Activated CD4-positive, CD25-positive, alpha-beta regulatory T cell (primary cell): ENCODE results near the gene HSD17B7.
"Not testable (repeated sequence)": the region's sequence is repeated elsewhere in the genome, so short reads cannot be mapped to it uniquely, and the experiment has no call there.

ENCODE experiments used
- DNase-seq, 4 experiments: peaks; one replicate each; lab custom pipeline; 2025; lab: John Stamatoyannopoulos, UW

The HSD17B7 gene

GRCh38 chr1:162807503-162807902 is 17.0 kb downstream of the HSD17B7 start:
- not testable (repeated sequence) for DNase-seq

GRCh38 chr1:162812357-162812756 is 21.9 kb downstream of the HSD17B7 start:
- DNase-seq = not testable (repeated sequence)

GRCh38 chr1:162818136-162818535 is 27.6 kb downstream of the HSD17B7 start:
- not testable (repeated sequence) for DNase-seq

GRCh38 chr1:162818666-162819065 is 28.2 kb downstream of the HSD17B7 start:
- DNase-seq = not testable (repeated sequence)

DNA sequence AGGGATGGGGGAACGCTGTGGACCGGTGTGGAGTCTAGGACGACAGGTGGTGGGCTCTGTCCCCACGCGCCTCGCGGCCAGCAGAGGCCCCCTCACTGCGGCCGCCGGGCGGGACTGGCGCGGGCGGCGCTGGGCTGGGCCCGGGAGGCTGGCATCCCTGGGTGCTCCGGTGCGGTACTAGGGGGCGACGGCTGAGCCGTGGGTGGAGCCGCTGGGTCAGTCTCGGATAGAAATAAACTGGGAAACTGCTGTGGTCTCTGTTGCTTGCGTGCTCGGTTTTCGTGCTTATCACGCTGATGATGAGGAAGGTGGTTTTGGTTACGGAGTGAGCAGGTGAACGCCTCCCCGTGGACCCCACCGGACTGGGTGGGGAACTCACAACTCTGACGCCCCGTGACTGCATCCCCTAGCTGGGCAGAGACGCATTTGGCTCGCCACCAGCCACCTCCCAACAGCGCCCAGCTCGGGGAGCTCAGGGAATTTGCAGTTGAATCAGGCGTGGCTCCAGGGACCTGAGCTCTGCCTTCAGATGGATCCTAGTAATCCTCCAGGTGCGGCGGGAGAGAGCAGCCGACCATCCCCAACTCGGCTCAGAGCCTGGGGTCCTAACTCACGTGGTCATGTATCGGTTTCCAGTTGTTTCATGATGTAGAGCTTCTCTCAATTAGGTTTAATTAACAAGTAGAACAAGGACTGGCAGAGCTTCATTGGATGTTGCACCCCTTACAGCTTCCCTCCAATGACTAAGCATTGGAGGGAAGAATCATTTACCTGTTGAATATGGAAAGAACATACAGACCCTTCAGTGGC is 32.1 kb downstream of the HSD17B7 start:
- DNase-seq = no peak

GRCh38 chr1:162823231-162823630 is 32.7 kb downstream of the HSD17B7 start:
- DNase-seq = no peak

- DNase-seq = no peak
These were observed 33.4 kb downstream of the HSD17B7 start for GRCh38 chr1:162823771-162824525.

DNA sequence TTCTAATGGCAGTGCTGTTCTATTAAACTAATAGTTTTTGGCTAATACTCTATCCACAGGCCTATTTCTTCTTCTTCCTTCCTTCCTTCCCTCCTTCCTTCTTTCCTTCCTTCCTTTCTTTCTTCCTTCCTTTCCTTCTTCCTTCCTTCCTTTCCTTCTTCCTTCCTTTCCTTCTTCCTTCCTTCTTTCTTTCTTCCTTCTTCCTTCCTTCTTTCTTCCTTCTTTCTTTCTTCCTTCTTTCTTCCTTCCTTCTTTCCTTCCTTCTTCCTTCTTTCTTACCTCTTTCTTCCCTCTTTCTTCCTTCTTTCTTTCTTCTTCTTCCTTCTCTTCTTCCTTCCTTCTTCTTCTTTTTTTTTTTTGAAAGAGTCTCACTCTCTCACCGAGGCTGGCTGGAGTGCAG is 38.8 kb downstream of the HSD17B7 start:
- DNase-seq = no peak

DNA sequence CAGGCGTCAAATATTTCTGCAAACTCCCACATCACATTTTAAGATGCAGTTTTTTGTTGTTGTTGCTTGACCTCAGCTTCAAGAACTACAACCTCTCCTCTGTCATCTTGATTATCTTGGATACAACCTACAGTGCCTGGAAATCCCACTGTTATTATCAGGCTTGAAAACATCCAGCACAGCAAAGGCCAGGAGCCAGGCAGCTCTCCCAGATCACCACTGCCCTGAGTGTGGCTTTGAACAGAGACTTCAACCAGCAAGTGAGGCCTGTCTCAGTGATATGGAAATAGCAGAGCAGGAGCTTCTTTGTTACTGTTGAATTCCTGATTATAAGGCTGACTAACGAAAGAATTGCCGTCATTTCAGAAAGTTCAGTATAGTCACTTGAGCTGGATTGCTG is 42.0 kb downstream of the HSD17B7 start:
- no peak for DNase-seq

DNA sequence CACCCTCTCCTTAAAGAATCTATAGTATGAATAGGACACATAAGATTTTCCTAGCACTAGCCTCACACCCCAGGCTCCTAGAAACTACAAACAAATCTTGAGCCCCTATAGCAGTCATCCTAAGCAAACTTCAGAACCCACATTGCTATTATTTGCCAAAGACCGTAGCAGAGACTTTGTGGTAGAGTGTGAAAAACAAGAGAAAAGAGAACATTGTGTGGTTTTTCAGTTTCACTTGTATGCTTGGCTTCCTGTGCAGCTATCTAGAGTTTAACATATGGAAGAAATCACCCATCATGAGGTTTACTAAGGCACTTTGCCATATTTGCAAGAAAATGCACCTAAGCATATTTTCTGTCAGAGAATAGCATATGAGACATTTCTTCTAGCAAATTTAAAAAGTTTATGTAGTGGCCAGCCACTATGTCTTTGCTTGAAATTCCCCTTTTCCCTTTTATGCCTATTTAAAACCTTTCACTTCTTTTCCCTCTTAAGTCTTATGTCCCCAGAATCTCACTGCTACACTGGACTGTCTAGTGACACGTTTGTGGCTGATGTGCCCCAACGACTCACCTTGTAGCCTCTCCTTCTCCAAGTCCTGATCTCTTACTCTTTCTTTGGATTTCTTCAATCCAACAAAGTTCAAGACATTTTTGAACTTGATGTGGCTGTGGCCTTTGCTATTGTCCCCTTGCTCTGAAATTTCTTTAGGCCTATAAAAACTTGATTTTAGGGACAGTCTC is 44.8 kb downstream of the HSD17B7 start:
- no peak for DNase-seq

GRCh38 chr1:162838863-162839262 is 48.4 kb downstream of the HSD17B7 start:
- DNase-seq = no peak

DNA sequence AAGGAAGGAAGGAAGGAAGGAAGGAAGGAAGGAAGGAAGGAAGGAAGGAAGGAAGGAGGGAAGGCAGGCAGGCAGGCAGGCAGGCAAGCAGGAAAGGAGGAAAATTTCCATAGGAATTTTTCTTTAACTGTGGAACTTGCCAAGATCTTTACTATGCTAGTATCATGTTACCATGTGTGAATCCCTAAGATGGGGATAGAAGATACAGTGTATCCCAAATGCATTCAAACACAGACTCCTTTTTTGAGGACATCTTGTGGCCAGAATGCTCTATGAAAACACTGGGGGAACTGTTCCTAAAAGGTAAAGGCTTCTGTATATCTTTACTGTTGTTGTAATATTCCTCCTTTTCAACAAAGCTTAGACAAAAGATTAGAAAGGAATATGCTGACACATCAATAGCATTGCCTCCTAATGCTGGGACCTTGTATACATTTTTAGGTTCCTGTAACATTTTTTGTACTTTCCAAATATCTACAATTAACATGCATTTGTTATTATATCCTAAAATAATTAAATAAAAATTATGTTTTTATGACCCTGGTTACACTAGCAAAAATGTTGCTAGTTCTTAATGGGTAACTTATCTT is 49.8 kb downstream of the HSD17B7 start:
- DNase-seq = no peak

DNA sequence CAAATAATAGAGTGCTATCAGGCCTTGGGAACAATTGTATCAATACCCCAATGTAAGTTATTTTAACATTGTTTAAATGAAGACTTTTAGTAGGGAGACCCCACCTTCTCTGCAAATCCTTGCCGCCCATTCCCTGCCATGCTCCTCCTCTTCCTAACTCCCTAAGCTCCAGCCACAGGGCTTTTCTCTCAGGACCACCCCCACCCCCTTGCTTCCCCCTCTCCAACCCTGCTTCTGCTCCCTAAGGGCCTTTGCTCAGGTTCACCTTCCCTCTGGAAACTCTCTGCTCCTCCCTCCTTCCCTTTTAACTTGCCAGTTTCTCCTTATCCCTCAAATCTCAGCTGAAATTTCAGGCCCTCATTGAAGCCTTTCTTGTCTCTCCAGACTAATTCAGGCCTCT is 53.7 kb downstream of the HSD17B7 start:
- DNase-seq = no peak

DNA sequence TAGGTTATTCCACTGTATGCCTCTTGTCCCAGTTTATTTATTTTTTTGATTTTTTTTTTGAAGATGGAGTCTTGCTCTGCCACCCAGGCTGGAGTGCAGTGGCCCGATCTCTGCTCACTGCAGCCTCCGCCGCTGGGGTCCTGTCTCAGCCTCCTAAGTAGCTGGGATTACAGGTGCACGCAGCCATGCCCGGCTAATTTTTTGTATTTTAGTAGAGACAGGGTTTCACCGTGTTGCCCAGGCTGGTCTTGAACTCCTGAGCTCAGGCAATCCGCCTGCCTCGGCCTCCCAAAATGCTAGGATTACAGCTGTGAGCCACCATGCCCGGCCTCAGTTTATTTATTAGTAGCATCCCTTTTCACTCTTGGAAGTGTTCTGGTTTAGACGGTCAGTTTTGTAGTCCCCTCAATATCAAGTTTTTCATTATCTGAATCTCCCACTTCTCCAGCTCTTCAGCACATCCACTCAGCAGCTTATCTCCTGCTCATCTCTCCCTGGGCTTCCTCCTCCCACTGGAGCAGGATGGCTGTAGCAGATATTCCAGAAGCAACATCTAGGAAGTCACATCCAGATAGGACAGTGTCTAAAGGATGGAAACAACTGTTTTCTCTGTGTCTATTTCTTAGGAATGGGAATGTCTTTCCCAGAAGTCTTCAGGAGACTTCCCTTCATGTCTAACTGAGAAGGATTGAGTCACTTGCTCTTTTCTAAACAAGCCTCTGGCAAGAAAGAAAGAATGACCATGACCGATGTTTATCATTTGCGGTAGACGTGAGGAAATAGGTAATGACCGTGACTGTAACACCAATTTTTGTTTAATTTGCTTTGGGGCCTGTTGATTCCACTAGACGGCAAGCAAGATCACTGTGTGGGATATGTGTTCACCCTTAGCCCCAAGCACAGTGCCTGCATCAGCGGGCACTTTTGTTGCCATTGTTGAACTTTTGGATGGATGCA is 56.0 kb downstream of the HSD17B7 start:
- DNase-seq = no peak

- peak; percentile 62 to 86 (median 76) for DNase-seq
These were observed 57.4 kb downstream of the HSD17B7 start for GRCh38 chr1:162847839-162848453.

- no peak for DNase-seq
These were observed 59.2 kb downstream of the HSD17B7 start for GRCh38 chr1:162849711-162850110.

- no peak for DNase-seq
These were observed 60.8 kb downstream of the HSD17B7 start for GRCh38 chr1:162851341-162851740.

DNA sequence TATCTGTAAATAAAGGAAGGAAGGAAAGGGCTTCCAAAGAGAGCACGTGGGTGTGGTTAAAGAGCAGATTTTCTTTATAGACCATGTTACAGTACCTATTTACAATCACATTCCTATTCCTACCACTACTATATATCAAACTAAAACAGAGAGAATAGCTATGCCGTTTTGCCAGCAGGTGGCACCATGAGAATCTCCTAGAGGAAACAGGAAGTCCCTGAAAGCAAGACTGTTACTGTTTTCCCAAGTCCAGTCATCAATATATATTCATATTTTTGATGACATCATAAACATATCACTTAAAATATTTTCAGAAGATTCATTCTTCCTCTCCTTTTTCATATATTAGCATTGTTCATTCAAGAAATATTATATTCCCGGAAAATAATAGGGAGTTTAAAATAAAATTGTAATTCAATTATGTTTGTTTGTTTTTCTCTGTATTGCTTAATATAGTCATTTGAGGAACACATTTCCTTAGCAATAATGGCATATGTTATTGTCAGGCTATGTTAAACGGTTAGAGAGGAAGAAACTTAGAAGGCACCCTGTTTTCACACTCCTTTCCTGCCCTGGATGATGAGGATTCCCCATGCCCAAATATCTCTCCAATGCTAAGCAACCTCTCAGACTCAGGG is 63.9 kb downstream of the HSD17B7 start:
- peak in 1 of 4 experiments; percentile 17 for DNase-seq

- no peak for DNase-seq
These were observed 65.1 kb downstream of the HSD17B7 start for GRCh38 chr1:162855461-162856150.
